K562 (cell line): Measurements from ENCODE around the gene ZCCHC4. TPM values are rescaled to one million over a fixed set of nuclear protein-coding genes. Genes with fewer than 3 reads are reported as not detected.

ENCODE experiments used
- ATAC-seq: fragments of 200-7000 bp; cut with Tn5 transposase; 3 replicates; pipeline ENCODE4 v1.9.1; 2020; ENCODE audit warnings: moderate library complexity
- BruUV-seq: library from RNA; stranded (reverse); fragments of 400-500 nt; replicated peaks from 2 replicates; lab custom pipeline; 2021; lab: Mats Ljungman, UMichigan
- CTCF ChIA-PET: fragments of 300-600 bp; formaldehyde crosslinking; extraction: SDS; loops from one replicate; lab custom pipeline; 2021; ENCODE audit warnings: low intra/inter-chr PET ratio; lab: Yijun Ruan, JAX
- POLR2A ChIA-PET: fragments of 300-600, 350-650 bp; sonication (Branson Sonifier 250); formaldehyde crosslinking; extraction: SDS; loops from one replicate; lab custom pipeline; 2021; ENCODE audit warnings: antibody characterized with exemption, inconsistent platforms; lab: Yijun Ruan, JAX
- DNase-seq, 4 experiments: peaks; one replicate each; pipeline versions ENCODE4 v3.0.0 to v3.0.0-alpha.2; 2011 to 2018; ENCODE audit warnings: low spot score in 3 of 4, mixed read lengths in 3 of 4; ENCODE audit errors: extremely low read depth in 1 of 4
- FAIRE-seq: peaks from 2 replicates; lab custom pipeline; 2011; peaks lifted over from hg19 to GRCh38; lab: Jason Lieb, UNC
- H2AFZ ChIP-seq: 2 replicates; pipeline ENCODE4 v1.6.0; 2011; ENCODE audit warnings: low read depth, low read length, control low read depth, inconsistent platforms
- H3K27ac ChIP-seq: fragments of 200-600 bp; 3 replicates; pipeline ENCODE4 v1.8.0; 2011; ENCODE audit warnings: low read depth, mild to moderate bottlenecking, control low read depth, inconsistent platforms, low read length, moderate library complexity, mixed read lengths; ENCODE audit errors: extremely low read depth
- H3K27me3 ChIP-seq, 2 experiments: fragments of 300-600 bp in 1 of 2; 2 replicates in 1 of 2; 3 replicates in 1 of 2; pipeline versions ENCODE4 v1.6.0 to v1.8.0; 2011; ENCODE audit warnings: inconsistent platforms in 2 of 2, low read length in 2 of 2, mild to moderate bottlenecking in 1 of 2, mixed read lengths in 1 of 2, moderate library complexity in 1 of 2; ENCODE audit not compliant: control insufficient read depth in 2 of 2, insufficient read depth in 2 of 2
- H3K36me3 ChIP-seq: fragments of 300-600 bp; 3 replicates; pipeline ENCODE4 v1.8.0; 2011; ENCODE audit warnings: mild to moderate bottlenecking, low read length, inconsistent platforms; ENCODE audit not compliant: control insufficient read depth, insufficient read depth
- H3K4me1 ChIP-seq, 2 experiments: fragments of 200-600 bp in 1 of 2; replicated peaks in 1 of 2; 2 replicates in 1 of 2; 3 replicates in 1 of 2; pipeline versions ENCODE4 v1.5.1 to v1.8.0; 2011; ENCODE audit warnings: inconsistent platforms in 2 of 2, low read length in 2 of 2, mild to moderate bottlenecking in 1 of 2, mixed read lengths in 1 of 2, moderate library complexity in 1 of 2; ENCODE audit not compliant: control insufficient read depth in 2 of 2, insufficient read depth in 2 of 2
- H3K4me2 ChIP-seq: 2 replicates; pipeline ENCODE4 v1.6.1; 2011; ENCODE audit warnings: low read length, control low read depth, inconsistent platforms, mixed read lengths; ENCODE audit not compliant: insufficient read depth
- H3K4me3 ChIP-seq: fragments of 200-600 bp; sonication (generic), shearing (Covaris generic); 2 replicates; pipeline ENCODE4 v1.5.1; 2016; ENCODE audit warnings: control low read depth, inconsistent platforms
- H3K79me2 ChIP-seq: fragments of 200-600 bp; 3 replicates; pipeline ENCODE4 v1.8.0; 2011; ENCODE audit warnings: low read length, inconsistent platforms; ENCODE audit not compliant: control insufficient read depth, insufficient read depth
- H3K9ac ChIP-seq, 2 experiments: 2 replicates each; pipeline versions ENCODE4 v1.6.0 to v1.6.1; 2011; ENCODE audit warnings: low read depth in 2 of 2, low read length in 2 of 2, control low read depth in 1 of 2, inconsistent platforms in 1 of 2, mild to moderate bottlenecking in 1 of 2, mixed read lengths in 1 of 2; ENCODE audit not compliant: insufficient read depth in 1 of 2
- H3K9me1 ChIP-seq: one replicate; pipeline ENCODE4 v1.6.0; 2011; ENCODE audit warnings: inconsistent platforms, mild to moderate bottlenecking, low read length, moderate library complexity; ENCODE audit not compliant: control insufficient read depth, insufficient read depth
- H3K9me3 ChIP-seq: replicated peaks from 2 replicates; pipeline ENCODE4 v1.5.1; 2011; ENCODE audit warnings: low read depth, low read length, inconsistent platforms; ENCODE audit not compliant: control insufficient read depth, insufficient read depth
- H4K20me1 ChIP-seq: replicated peaks from 2 replicates; pipeline ENCODE4 v1.6.1; 2011; ENCODE audit warnings: low read length, inconsistent platforms, mixed read lengths; ENCODE audit not compliant: control insufficient read depth, insufficient read depth
- CTBP1 ChIP-seq: fragments of 450-650 bp; IDR thresholded peaks from 2 replicates; pipeline ENCODE4 v1.6.1; 2016; ENCODE audit warnings: borderline replicate concordance
- EWSR1 ChIP-seq: fragments of 450-650 bp; IDR thresholded peaks from 2 replicates; pipeline ENCODE4 v1.6.1; 2018; ENCODE audit warnings: borderline replicate concordance, mild to moderate bottlenecking, low read depth, moderate library complexity; ENCODE audit not compliant: partially characterized antibody
- FOXA3 ChIP-seq, 2 experiments: fragments of 450-650 bp in 1 of 2; sonication (generic) in 1 of 2; formaldehyde crosslinking; IDR thresholded peaks in 1 of 2; conservative IDR thresholded peaks in 1 of 2; 2 replicates each; pipeline versions ENCODE4 v1.4.0 to v1.8.0; 2020 to 2022; ENCODE audit warnings: mild to moderate bottlenecking in 2 of 2, missing genetic modification reagents in 1 of 2
- ILF3 ChIP-seq: fragments of 450-650 bp; IDR thresholded peaks from 2 replicates; pipeline ENCODE4 v1.6.1; 2018; ENCODE audit warnings: antibody characterized with exemption, mild to moderate bottlenecking, moderate library complexity, borderline replicate concordance
- KAT7 ChIP-seq: sonication (generic); formaldehyde crosslinking; IDR thresholded peaks from 2 replicates; pipeline ENCODE4 v1.8.0; 2022; ENCODE audit warnings: missing genetic modification reagents, mild to moderate bottlenecking, borderline replicate concordance
- MCM5 ChIP-seq: fragments of 450-650 bp; IDR thresholded peaks from 2 replicates; pipeline ENCODE4 v1.6.1; 2016; ENCODE audit warnings: low read depth
- MCM7 ChIP-seq, 2 experiments: fragments of 450-650 bp; IDR thresholded peaks; 2 replicates each; pipeline ENCODE4 v1.6.1; 2016 to 2018
- MXI1 ChIP-seq: IDR thresholded peaks from 2 replicates; pipeline ENCODE4 v1.6.1; 2011; ENCODE audit warnings: low read depth, mild to moderate bottlenecking, improper control_type of control experiment, low read length
- NFE2L1 ChIP-seq: fragments of 450-650 bp; IDR thresholded peaks from 2 replicates; pipeline ENCODE4 v1.6.1; 2016; ENCODE audit warnings: missing genetic modification characterization, low read depth, mild to moderate bottlenecking, missing compliant biosample characterization, moderate library complexity, borderline replicate concordance
- NUFIP1 ChIP-seq: fragments of 450-650 bp; IDR thresholded peaks from 2 replicates; pipeline ENCODE4 v1.6.1; 2018; ENCODE audit not compliant: partially characterized antibody
- RBM34 ChIP-seq: fragments of 200-400 bp; formaldehyde crosslinking; IDR thresholded peaks from 2 replicates; pipeline ENCODE4 v1.6.1; 2018; ENCODE audit warnings: low read length, borderline replicate concordance; ENCODE audit not compliant: insufficient read depth
- SIX5 ChIP-seq, 2 experiments: IDR thresholded peaks; 2 replicates each; pipeline ENCODE4 v1.6.1; 2011; ENCODE audit warnings: low read length in 2 of 2, borderline replicate concordance in 1 of 2, low read depth in 1 of 2, mild to moderate bottlenecking in 1 of 2, moderate library complexity in 1 of 2; ENCODE audit not compliant: insufficient read depth in 1 of 2
- SNIP1 ChIP-seq: fragments of 450-650 bp; IDR thresholded peaks from 2 replicates; pipeline ENCODE4 v1.7.1; 2017; ENCODE audit warnings: low read depth, mild to moderate bottlenecking
- SRSF3 ChIP-seq: fragments of 200-400 bp; formaldehyde crosslinking; IDR thresholded peaks from 2 replicates; pipeline ENCODE4 v1.6.1; 2016; ENCODE audit warnings: mild to moderate bottlenecking, low read length, moderate library complexity; ENCODE audit not compliant: insufficient read depth
- ZNF589 ChIP-seq: fragments of 200-800 bp; sonication (Bioruptor generic); IDR thresholded peaks from 2 replicates; pipeline ENCODE4 v1.6.1; 2016; ENCODE audit warnings: low read depth, missing genetic modification characterization, missing compliant biosample characterization
- WGBS: fragments of 100-300 bp; shearing (Covaris generic); methylation state at CpG from one replicate; pipeline ENCODE4 v1.1.6; 2016; ENCODE audit warnings: low coverage, mixed read lengths; ENCODE audit not compliant: insufficient coverage; ENCODE audit errors: missing lambda C conversion rate; 5-methylcytosine and 5-hydroxymethylcytosine counted together
- in situ Hi-C: fragments of 300-500 bp; cut with MboI; formaldehyde crosslinking; loops from 4 replicates; pipeline ENCODE4 v1.15.0; 2018; ENCODE audit warnings: inconsistent platforms, mixed read lengths
- intact Hi-C: fragments of 100-400 bp; cut with micrococcal nuclease; formaldehyde crosslinking; loops from 2 replicates; pipeline ENCODE4 v1.14.2; 2022
- polyA plus RNA-seq, 8 experiments: library from polyadenylated mRNA; depleted of rRNA in 4 of 8; stranded (reverse) in 5 of 8; unstranded in 3 of 8; fragments of >200 nt; fragmentation: Nextera tagmentation in 2 of 8; fragmentation: Illumina TruSeq in 1 of 8; extraction: Ambion mirVana in 2 of 8; extraction: Trizol in 1 of 8; gene quantifications; 2 replicates each; pipeline versions ENCODE4 v1.2.1 to v1.2.3, GENCODE V29; 2011 to 2014; ENCODE audit warnings: inconsistent platforms in 1 of 8, missing spikeins in 1 of 8
- total RNA-seq, 7 experiments: library from RNA; depleted of rRNA in 6 of 7; stranded (reverse); fragments of >200 nt in 6 of 7; fragmentation: Illumina TruSeq in 2 of 7; extraction: Trizol in 2 of 7; gene quantifications; 2 replicates each; pipeline versions ENCODE4 v1.2.1 to v1.2.3, GENCODE V29; 2011 to 2021; ENCODE audit warnings: low replicate concordance in 1 of 7
- TF ChIP-seq, protein P1 (sequence below), 2 experiments: IDR thresholded peaks; 2 replicates each; pipeline ENCODE4 v1.6.1; 2012; ENCODE audit warnings: improper control_type of control experiment in 2 of 2, low read depth in 2 of 2, low read length in 2 of 2, borderline replicate concordance in 1 of 2
- TF ChIP-seq, protein P2 (sequence below): sonication (generic); formaldehyde crosslinking; IDR thresholded peaks from 2 replicates; pipeline ENCODE4 v1.8.1; 2023; ENCODE audit warnings: mild to moderate bottlenecking, missing genetic modification reagents, moderate library complexity
- TF ChIP-seq, protein P3 (sequence below), 2 experiments: fragments of 450-650 bp; conservative IDR thresholded peaks; 2 replicates each; pipeline ENCODE4 v1.6.1; 2017; ENCODE audit warnings: mild to moderate bottlenecking in 2 of 2, moderate library complexity in 2 of 2

ZCCHC4 gene
- total and polyA plus RNA-seq, 9 of the 15 experiments (the other 6 are each of a cell fraction or from before 2014, with no cell fraction given), result 5.3 to 26.1 (median 15.2) TPM

DNA sequence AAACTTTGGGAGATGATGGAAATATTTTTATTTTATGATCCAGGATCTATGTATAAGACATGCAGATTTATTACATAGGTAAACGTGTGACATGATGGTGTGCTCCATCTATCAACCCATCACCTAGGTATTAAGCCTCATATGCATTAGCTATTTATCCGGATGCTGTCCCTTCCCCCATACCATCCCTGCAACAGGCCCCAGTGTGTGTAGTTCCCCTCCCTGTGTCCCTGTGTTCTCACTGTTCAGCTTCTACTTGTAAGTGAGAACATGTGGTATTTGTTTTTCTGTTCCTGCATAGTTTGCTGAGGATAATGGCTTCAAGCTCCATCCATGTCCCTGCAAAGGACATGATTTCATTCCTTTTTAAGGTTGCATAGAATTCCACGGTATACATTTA, 28.1 kb upstream of the ZCCHC4 start:
- DNase-seq (no peak), ATAC-seq (no peak), FAIRE-seq (no peak)
- no peaks in the 10 kb centered on the region for H3K9me1 ChIP-seq
- H3K4me1 ChIP-seq, result no peaks in the 10 kb centered on the region
- ChIA-PET CTCF (no interaction called here), POLR2A (interaction anchor here (0.6 to 1.9 kb wide), 3 partner anchors 11 to 29 kb away, joined by 3 to 5 read pairs (median 3); partner anchors contain the start of gene ZCCHC4)
- peaks cover 3% of the 10 kb centered on the region; the same call in 1 of the 3 replicates for H3K36me3 ChIP-seq
- no peak overlapping the region for H3K4me3 ChIP-seq
- H3K9ac ChIP-seq, result no peak overlapping the region
- 20% methylated on average over 3 of the region's 3 CpGs for WGBS
- in situ Hi-C loops (no loop called here), intact Hi-C loops (no loop called here)
- H3K79me2 ChIP-seq, result no peaks in the 10 kb centered on the region
- H4K20me1 ChIP-seq, result no peaks in the 10 kb centered on the region
- H3K27me3 ChIP-seq, result no peaks in the 10 kb centered on the region; a peak in 1 of 5 replicates
- H3K9me3 ChIP-seq, result no peaks in the 10 kb centered on the region
- H2AFZ ChIP-seq, result no peak overlapping the region
- H3K27ac ChIP-seq, result no peak overlapping the region
- BruUV-seq, result no TSS peak
- TF ChIP-seq SIX5 (IDR thresholded peaks at IDR 0.05; ENCODE audit: borderline replicate concordance in 1 of 2, insufficient read depth in 1 of 2, low read depth in 1 of 2, low read length in 2 of 2), result no peak
- no peak for TF ChIP-seq MCM7 (IDR thresholded peaks at IDR 0.05)
- TF ChIP-seq NFE2L1, result no peak
- TF ChIP-seq, protein P1, sequence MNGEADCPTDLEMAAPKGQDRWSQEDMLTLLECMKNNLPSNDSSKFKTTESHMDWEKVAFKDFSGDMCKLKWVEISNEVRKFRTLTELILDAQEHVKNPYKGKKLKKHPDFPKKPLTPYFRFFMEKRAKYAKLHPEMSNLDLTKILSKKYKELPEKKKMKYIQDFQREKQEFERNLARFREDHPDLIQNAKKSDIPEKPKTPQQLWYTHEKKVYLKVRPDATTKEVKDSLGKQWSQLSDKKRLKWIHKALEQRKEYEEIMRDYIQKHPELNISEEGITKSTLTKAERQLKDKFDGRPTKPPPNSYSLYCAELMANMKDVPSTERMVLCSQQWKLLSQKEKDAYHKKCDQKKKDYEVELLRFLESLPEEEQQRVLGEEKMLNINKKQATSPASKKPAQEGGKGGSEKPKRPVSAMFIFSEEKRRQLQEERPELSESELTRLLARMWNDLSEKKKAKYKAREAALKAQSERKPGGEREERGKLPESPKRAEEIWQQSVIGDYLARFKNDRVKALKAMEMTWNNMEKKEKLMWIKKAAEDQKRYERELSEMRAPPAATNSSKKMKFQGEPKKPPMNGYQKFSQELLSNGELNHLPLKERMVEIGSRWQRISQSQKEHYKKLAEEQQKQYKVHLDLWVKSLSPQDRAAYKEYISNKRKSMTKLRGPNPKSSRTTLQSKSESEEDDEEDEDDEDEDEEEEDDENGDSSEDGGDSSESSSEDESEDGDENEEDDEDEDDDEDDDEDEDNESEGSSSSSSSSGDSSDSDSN (IDR thresholded peaks at IDR 0.05; ENCODE audit: borderline replicate concordance in 1 of 2, low read depth in 2 of 2, low read length in 2 of 2), result no peak
- TF ChIP-seq FOXA3 (CRISPR knock-in tag; conservative IDR thresholded peaks at IDR 0.05 in 1 of 2, IDR thresholded peaks at IDR 0.05 in 1 of 2), result no peak
- TF ChIP-seq RBM34, result no peak
- TF ChIP-seq KAT7 (CRISPR knock-in tag), result no peak
- TF ChIP-seq ILF3, result no peak
- TF ChIP-seq SNIP1, result no peak
- no peak for TF ChIP-seq EWSR1
- no peak for TF ChIP-seq CTBP1
- no peak for TF ChIP-seq NUFIP1
- no peak for TF ChIP-seq MXI1
- TF ChIP-seq, protein P2, sequence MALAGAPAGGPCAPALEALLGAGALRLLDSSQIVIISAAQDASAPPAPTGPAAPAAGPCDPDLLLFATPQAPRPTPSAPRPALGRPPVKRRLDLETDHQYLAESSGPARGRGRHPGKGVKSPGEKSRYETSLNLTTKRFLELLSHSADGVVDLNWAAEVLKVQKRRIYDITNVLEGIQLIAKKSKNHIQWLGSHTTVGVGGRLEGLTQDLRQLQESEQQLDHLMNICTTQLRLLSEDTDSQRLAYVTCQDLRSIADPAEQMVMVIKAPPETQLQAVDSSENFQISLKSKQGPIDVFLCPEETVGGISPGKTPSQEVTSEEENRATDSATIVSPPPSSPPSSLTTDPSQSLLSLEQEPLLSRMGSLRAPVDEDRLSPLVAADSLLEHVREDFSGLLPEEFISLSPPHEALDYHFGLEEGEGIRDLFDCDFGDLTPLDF (CRISPR knock-in tag), result no peak
- TF ChIP-seq ZNF589 (CRISPR knock-in tag), result no peak
- no peak for TF ChIP-seq SRSF3
- TF ChIP-seq, protein P3, sequence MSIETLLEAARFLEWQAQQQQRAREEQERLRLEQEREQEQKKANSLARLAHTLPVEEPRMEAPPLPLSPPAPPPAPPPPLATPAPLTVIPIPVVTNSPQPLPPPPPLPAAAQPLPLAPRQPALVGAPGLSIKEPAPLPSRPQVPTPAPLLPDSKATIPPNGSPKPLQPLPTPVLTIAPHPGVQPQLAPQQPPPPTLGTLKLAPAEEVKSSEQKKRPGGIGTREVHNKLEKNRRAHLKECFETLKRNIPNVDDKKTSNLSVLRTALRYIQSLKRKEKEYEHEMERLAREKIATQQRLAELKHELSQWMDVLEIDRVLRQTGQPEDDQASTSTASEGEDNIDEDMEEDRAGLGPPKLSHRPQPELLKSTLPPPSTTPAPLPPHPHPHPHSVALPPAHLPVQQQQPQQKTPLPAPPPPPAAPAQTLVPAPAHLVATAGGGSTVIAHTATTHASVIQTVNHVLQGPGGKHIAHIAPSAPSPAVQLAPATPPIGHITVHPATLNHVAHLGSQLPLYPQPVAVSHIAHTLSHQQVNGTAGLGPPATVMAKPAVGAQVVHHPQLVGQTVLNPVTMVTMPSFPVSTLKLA (conservative IDR thresholded peaks at IDR 0.05), result no peak
- TF ChIP-seq MCM5, result no peak
- TF ChIP-seq, all 486 proteins: peak for 0
- no peak overlapping the region for H3K4me2 ChIP-seq
